WTC11 (cell line): ENCODE measurements around the gene HS1BP3.

ENCODE experiments used
- MLX ChIP-seq: sonication (generic); formaldehyde crosslinking; IDR thresholded peaks from 2 replicates; pipeline ENCODE4 v1.8.1; 2023; ENCODE audit warnings: mild to moderate bottlenecking, missing genetic modification reagents, moderate library complexity
- SMAD3 ChIP-seq: sonication (generic); formaldehyde crosslinking; IDR thresholded peaks from 2 replicates; pipeline ENCODE4 v1.8.0; 2022; ENCODE audit warnings: missing genetic modification reagents, mild to moderate bottlenecking, borderline replicate concordance

- no peak for TF ChIP-seq SMAD3 (CRISPR knock-in tag)
- TF ChIP-seq MLX (CRISPR knock-in tag) = no peak
Measured at GRCh38 chr2:20620696-20621365, 30.1 kb downstream of the HS1BP3 start.
